Stimulated activated CD4-positive, alpha-beta T cell treated with anti-CD3 and anti-CD28 coated beads, Interleukin-1b, Interleukin-23, amount 100 ng/mL, for 4 hours (primary cell): ENCODE measurements around the gene KRR1.
"Not testable (repeated sequence)": the region's sequence is repeated elsewhere in the genome, so short reads cannot be mapped to it uniquely, and the experiment has no call there.

ENCODE experiments used
- DNase-seq, 2 donors: peaks; one replicate each; pipeline ENCODE4 v3.0.0-alpha.2; 2020; ENCODE audit warnings: low read depth in 2 of 2

KRR1 gene

GRCh38 chr12:75477137-75477536, 34.3 kb downstream of the KRR1 start:
- DNase-seq = no peak

DNA sequence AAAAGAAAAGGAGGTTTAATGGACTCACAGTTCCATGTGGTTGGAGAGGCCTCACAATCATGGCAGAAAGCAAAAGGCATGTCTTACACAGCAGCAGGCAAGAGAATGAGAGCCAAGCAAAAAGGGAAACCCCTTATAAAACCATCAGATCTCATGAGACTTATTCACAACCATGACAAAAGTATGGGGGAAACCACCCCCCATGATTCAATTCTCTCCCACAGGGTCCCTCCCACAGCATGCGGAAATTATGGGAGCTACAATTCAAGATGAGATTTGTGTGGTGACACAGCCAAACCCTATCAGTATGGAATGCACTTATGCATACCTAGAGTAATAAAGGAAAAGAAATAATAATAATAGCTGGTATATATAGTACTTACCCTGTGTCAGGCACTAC, 35.3 kb downstream of the KRR1 start:
- DNase-seq = no peak

DNA sequence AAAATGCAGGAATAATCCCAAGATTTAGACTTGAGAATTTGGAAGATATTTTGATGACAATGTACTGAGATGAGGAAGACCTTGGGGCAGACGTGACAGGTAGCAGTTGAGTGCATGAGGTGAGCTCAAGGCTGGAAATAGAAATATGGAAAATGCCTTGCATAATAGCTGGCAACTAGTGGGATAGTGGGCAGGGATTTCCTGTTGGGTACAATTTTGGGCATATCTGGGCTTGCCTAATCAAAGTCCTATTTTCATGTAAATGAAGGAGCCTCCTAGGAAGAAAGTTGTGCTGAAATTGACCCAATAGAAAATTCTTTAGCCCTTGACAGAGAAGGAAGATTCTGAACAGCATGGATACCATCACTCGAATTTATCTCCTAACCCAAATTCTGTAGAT, 37.3 kb downstream of the KRR1 start:
- no peak for DNase-seq

DNA sequence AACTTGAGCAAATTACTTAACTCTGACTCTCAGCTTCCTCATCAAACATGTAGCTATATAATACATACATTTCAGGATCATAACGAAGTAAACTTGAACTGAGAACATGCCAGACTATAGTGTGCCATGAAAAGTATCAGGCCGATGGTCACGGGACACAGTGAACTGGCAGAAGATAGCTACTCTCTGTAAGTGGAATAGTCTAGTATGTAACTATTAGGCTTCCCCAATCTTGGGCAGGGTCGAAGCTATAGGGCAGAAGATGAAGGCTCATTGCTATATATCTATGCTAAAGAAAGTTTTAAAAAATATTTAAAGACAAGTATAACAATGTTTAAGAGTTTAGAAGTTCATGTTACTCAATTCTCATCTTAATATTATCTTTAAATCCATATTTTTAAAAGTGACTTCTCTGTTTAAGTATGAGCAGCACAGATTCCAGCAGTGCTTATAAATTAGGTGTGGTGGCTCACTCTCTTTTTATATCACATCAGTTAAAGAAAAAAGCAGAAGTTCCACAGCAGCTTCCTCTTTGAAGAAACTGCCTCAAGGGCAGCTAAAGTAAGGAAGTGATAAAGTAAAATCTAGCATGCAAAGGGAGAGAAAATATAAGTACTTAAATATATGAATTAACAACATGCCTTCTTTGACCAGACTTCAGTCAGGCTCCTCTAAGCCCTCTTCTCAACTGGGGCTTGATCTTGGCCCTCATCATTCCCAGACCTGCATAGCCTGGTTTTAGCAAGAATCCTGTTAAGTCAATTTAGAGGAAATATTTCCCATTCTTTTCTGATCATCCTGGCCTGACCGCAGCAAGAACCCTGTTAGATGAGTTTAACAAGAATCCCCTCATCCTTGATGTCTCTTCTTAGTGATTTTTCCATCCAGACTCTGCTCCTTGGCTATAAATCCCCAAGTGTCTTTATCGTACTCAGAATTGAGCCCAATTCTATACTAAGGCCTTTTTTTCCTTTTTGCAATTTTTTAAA, 39.2 kb downstream of the KRR1 start:
- no peak for DNase-seq

- no peak for DNase-seq
Observed at GRCh38 chr12:75460204-75460603, 51.2 kb downstream of the KRR1 start.

GRCh38 chr12:75459755-75460154, 51.7 kb downstream of the KRR1 start:
- no peak for DNase-seq

- DNase-seq = not testable (repeated sequence)
Observed at GRCh38 chr12:75457866-75458265, 53.5 kb downstream of the KRR1 start.

- DNase-seq = no peak
Observed at GRCh38 chr12:75457191-75457590, 54.2 kb downstream of the KRR1 start.

DNA sequence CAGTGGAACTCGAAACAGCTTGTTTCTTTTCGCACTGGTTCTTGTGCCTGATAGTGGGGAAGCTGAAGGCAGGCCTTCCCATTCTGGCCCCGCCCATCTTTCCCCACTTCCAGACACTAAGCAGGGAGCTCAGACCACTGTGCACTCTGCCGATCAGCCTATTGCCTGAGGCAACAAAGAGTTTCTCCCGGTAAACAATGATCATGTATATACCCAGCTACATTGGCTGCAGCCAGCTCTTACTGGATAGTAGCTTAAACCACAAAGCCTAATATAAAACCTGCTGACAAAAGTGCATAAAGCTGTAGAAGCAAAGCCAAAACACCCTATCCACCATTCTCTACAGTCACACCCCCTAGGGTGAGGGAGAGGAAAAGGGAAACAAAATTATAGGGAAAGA, 55.6 kb downstream of the KRR1 start:
- DNase-seq = no peak

- no peak for DNase-seq
Observed at GRCh38 chr12:75452675-75453330, 58.6 kb downstream of the KRR1 start.

GRCh38 chr12:75447691-75448393, 63.6 kb downstream of the KRR1 start:
- no peak for DNase-seq

- no peak for DNase-seq
Observed at GRCh38 chr12:75446857-75447256, 64.6 kb downstream of the KRR1 start.

DNA sequence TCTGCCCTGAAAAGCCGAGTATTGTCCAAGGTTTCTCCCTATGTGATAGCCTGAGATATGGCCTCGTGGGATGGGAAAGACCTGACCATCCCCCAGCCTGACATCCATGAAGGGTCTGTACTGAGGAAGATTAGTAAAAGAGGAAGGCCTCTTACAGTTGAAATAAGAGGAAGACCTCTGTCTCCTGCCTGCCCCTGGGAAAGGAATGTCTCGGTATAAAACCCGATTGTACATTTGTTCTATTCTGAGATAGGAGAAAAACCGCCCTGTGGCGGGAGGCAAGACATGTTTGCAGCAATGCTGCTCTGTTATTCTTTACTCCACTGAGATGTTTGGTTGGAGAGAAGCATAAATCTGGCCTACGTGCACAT, 66.3 kb downstream of the KRR1 start:
- not testable (repeated sequence) for DNase-seq

DNA sequence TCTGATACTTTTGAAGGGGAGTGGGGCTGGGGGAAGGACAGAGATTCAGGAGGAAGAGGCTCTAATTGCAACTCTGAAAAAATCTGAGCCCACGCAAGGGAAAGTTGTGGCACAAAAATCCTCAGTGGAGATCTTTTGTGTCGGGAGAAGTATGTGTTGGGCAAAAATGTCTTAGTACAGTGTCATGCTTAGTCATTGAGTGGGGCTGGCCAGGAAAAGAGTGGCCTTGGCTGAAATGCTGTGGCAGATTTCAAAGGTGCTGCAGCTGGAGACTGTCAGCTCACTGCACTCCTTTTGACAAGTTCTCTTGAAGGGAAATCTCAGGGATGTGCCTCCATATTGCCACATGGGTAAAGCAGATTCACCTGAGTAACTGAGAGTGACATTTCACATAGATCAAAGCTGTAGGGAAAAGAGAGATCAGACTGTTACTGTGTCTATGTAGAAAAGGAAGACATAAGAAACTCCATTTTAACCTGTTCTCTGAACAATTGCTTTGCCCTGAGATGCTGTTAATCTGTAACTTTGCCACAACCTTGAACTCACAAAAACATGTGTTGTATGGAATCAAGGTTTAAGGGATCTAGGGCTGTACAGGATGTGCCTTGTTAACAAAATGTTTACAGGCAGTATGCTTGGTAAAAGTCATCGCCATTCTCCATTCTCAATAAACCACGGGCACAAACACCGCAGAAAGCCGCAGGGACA, 66.8 kb downstream of the KRR1 start:
- DNase-seq = no peak

DNA sequence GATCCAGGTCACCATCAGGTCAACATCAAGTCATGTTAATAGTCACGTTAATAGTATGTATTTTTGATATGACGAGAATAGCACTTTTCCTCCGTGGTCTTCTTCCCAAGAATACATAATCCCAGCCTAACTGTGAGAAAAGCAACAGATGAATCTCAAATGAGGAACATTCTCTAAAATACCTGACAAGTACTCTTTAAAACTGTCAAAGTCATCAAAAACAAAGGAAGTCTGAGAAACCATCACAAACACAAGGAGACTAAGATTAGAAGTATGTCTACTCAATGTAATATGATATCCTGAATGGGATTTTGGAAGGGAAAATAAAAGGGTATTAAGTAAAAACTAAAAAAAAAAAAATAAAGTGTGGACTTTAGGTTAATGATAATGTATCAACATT, 67.7 kb downstream of the KRR1 start:
- no peak for DNase-seq

GRCh38 chr12:75442454-75442853, 69.0 kb downstream of the KRR1 start:
- not testable (repeated sequence) for DNase-seq

- not testable (repeated sequence) for DNase-seq
Observed at GRCh38 chr12:75441687-75442449, 69.5 kb downstream of the KRR1 start.
